GM10248 (cell line): ENCODE results near the gene MBD3.

Experiments used
- CTCF ChIA-PET: fragments of 300-600 bp; sonication (Branson Sonifier 250); formaldehyde crosslinking; extraction: SDS; loops from one replicate; lab custom pipeline; 2021; ENCODE audit warnings: antibody characterized with exemption; lab: Yijun Ruan, JAX
- POLR2A ChIA-PET: fragments of 350-650 bp; sonication (Branson Sonifier 250); formaldehyde crosslinking; extraction: SDS; loops from one replicate; lab custom pipeline; 2020; ENCODE audit warnings: antibody characterized with exemption; lab: Yijun Ruan, JAX
- DNase-seq: peaks from one replicate; pipeline ENCODE4 v3.0.0; 2012; ENCODE audit errors: extremely low spot score
- TF ChIP-seq, protein P1 (sequence below): IDR thresholded peaks from 2 replicates; pipeline ENCODE4 v1.5.1; 2012; ENCODE audit warnings: mild to moderate bottlenecking, low read depth; ENCODE audit errors: extremely low read depth, missing control alignments, control extremely low read depth

The MBD3 gene

GRCh38 chr19:1609680-1610474 is 17.2 kb upstream of the MBD3 start:
- CTCF ChIA-PET, result interaction anchor here (1.9 kb wide), 1 partner anchor 228 kb away, joined by 4 read pairs; no protein-coding TSS in a partner anchor
- POLR2A ChIA-PET, result no interaction called here
- TF ChIP-seq, protein P1, sequence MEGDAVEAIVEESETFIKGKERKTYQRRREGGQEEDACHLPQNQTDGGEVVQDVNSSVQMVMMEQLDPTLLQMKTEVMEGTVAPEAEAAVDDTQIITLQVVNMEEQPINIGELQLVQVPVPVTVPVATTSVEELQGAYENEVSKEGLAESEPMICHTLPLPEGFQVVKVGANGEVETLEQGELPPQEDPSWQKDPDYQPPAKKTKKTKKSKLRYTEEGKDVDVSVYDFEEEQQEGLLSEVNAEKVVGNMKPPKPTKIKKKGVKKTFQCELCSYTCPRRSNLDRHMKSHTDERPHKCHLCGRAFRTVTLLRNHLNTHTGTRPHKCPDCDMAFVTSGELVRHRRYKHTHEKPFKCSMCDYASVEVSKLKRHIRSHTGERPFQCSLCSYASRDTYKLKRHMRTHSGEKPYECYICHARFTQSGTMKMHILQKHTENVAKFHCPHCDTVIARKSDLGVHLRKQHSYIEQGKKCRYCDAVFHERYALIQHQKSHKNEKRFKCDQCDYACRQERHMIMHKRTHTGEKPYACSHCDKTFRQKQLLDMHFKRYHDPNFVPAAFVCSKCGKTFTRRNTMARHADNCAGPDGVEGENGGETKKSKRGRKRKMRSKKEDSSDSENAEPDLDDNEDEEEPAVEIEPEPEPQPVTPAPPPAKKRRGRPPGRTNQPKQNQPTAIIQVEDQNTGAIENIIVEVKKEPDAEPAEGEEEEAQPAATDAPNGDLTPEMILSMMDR, result no peak
- DNase-seq, result no peak

DNA sequence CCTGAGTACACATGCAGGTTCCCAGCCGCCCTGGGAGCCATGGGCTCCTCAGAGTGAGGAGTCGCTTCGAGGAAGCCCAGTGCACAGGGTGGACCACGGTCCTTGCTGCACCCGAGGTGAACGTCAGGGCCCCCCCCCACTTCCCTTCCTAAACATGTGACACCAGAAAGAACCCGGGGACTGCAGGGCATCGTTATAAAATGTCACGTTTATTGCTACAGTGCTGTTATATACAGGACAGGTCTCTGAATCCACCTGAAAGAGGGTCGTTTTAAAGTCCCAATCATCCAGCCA is 16.4 kb upstream of the MBD3 start:
- ChIA-PET CTCF (interaction anchor here (1.9 to 4.6 kb wide), 2 partner anchors 64 to 229 kb away, joined by 4 to 19 read pairs; no protein-coding TSS in a partner anchor), POLR2A (no interaction called here)
- TF ChIP-seq, protein P1, result no peak
- DNase-seq, result no peak

DNA sequence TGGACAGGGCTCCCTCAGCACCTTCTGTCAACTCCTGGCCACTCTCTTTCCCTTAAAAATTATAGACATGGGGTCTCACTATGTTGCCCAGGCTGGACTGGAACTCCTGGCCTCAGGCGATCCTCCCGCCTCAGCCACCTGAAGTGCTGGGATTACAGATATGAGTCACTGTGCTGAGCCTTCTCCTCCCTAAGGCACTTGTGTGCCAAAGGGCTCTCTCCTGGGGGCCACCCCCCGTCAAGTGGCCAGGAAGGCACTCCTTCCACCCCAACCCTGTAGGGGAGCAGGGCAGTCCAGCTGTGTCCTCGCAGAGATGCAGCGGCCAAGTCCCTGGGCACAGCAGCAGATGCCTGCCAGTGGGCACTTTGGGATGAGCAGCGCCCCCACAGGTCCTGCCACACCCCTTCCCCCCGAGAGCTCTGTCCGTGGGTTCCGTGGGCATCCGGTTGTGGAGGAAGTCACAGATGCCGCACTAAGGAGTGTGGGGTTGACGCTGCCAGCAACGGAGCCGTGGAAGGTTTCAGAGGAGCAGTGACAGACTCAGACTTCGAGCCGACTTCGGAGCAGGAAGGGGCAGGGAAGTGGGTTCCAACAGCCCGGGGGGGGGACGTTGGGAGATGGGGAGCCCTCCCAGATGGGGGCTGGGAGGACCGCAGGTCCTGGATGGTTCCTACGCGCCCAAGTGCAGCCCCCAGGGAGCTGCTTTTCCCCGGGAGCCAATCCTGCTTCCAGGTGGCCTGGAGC is 15.9 kb upstream of the MBD3 start:
- POLR2A ChIA-PET, result interaction anchor here (0.8 kb wide), 1 partner anchor 200 kb away, joined by 3 read pairs; no protein-coding TSS in a partner anchor

DNA sequence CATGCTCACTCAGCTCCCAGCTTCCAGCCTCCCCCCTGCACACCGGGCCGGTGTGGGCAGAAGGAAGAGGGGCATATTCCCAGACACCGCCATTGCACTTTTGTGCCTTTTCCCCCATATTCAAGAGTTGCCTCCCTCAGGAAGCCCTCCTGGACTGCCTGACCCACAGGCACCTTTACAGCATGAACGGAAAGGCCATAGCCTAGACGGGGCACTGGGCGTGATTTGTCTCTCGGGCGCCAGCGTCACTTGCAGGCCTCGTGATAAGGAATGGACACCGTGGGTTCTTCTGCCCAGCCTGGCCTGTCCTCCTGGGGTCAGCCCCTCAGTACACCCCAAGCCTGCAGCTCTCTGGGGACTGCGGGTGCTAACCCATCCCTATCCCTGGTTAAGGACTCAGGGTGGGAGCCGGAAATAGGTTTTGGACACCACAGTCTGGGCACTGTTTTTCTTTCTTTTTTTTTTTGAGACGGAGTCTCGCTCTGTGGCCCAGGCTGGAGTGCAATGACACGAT is 13.5 kb upstream of the MBD3 start:
- TF ChIP-seq, protein P1, result no peak
- DNase-seq, result no peak
- CTCF ChIA-PET, result interaction anchor here (0.7 to 4.6 kb wide), 7 partner anchors 10 to 164 kb away, joined by 3 to 19 read pairs (median 4); no protein-coding TSS in a partner anchor
- POLR2A ChIA-PET, result no interaction called here

More for the DNA sequence above, 15.9 kb upstream of the MBD3 start:
- TF ChIP-seq, protein P1, result no peak
- no peak for DNase-seq
- CTCF ChIA-PET, result interaction anchor here (1.9 to 4.6 kb wide), 2 partner anchors 64 to 230 kb away, joined by 4 to 19 read pairs; no protein-coding TSS in a partner anchor

GRCh38 chr19:1605236-1606137 is 12.8 kb upstream of the MBD3 start, which contains the start of gene UQCR11:
Gene UQCR11, minus strand, starts transcription at chr19:1605462. Its CDS starts 53 bp downstream, at chr19:1605409.
- ChIA-PET POLR2A (interaction anchor here (0.6 kb wide), 1 partner anchor 53 kb away, joined by 5 read pairs; no protein-coding TSS in a partner anchor), CTCF (interaction anchor here (0.7 to 4.6 kb wide), 8 partner anchors 11 to 165 kb away, joined by 3 to 19 read pairs (median 4); no protein-coding TSS in a partner anchor)
- DNase-seq, result peak; percentile 97
- TF ChIP-seq, protein P1, result peak; percentile 67
